HEK293 (cell line): ENCODE results near the gene STK24.

Experiments
- CTCF ChIA-PET: fragments of 350-600 bp; formaldehyde crosslinking; extraction: SDS; loops from one replicate; lab custom pipeline; 2021; ENCODE audit warnings: antibody characterized with exemption; lab: Yijun Ruan, JAX
- POLR2A ChIA-PET: fragments of 300-600 bp; formaldehyde crosslinking; extraction: SDS; loops from one replicate; lab custom pipeline; 2020; ENCODE audit warnings: antibody characterized with exemption, inconsistent platforms; lab: Yijun Ruan, JAX
- H3K27ac ChIP-seq: fragments of 200-500 bp; sonication (Bioruptor generic); 2 replicates; pipeline ENCODE4 v1.5.1; 2014; ENCODE audit warnings: low read depth, low read length, control low read depth, inconsistent platforms; ENCODE audit errors: extremely low read depth
- H3K36me3 ChIP-seq, 2 experiments: fragments of 200-500 bp in 1 of 2; sonication (Bioruptor generic) in 1 of 2; 1 replicate in 1 of 2; 2 replicates in 1 of 2; pipeline ENCODE4 v1.5.1; 2014 to 2017; ENCODE audit warnings: inconsistent platforms in 2 of 2, low read length in 2 of 2; ENCODE audit not compliant: control insufficient read depth in 2 of 2, insufficient read depth in 1 of 2
- H3K4me1 ChIP-seq: fragments of 200-500 bp; sonication (Bioruptor generic); 2 replicates; pipeline ENCODE4 v1.5.1; 2014; ENCODE audit warnings: mild to moderate bottlenecking, low read length, inconsistent platforms; ENCODE audit not compliant: control insufficient read depth, insufficient read depth
- H3K4me3 ChIP-seq: 2 replicates; pipeline ENCODE4 v1.5.1; 2011; ENCODE audit warnings: low read depth, mild to moderate bottlenecking, control low read depth, low read length, moderate library complexity
- H3K9me3 ChIP-seq: fragments of 200-500 bp; sonication (Bioruptor generic); 2 replicates; pipeline ENCODE4 v1.5.1; 2014; ENCODE audit warnings: low read depth, low read length, inconsistent platforms; ENCODE audit not compliant: control insufficient read depth, insufficient read depth
- BCL11A ChIP-seq: fragments of 450-650 bp; formaldehyde crosslinking; IDR thresholded peaks from 2 replicates; pipeline ENCODE4 v1.5.1; 2016; ENCODE audit warnings: low read depth, missing biosample characterization, missing genetic modification characterization
- PRDM1 ChIP-seq: fragments of 450-650 bp; formaldehyde crosslinking; IDR thresholded peaks from 2 replicates; pipeline ENCODE4; 2016; ENCODE audit warnings: missing biosample characterization, missing genetic modification characterization
- ZBTB8A ChIP-seq: fragments of 450-650 bp; formaldehyde crosslinking; IDR thresholded peaks from 2 replicates; pipeline ENCODE4 v1.5.1; 2016; ENCODE audit warnings: missing biosample characterization, missing genetic modification characterization
- ZFP3 ChIP-seq: fragments of 450-650 bp; formaldehyde crosslinking; IDR thresholded peaks from 2 replicates; pipeline ENCODE4 v1.5.1; 2016; ENCODE audit warnings: low read depth, missing biosample characterization, missing genetic modification characterization
- ZNF10 ChIP-seq: fragments of 450-650 bp; formaldehyde crosslinking; IDR thresholded peaks from 2 replicates; pipeline ENCODE4 v1.5.1; 2017; ENCODE audit warnings: missing biosample characterization, missing genetic modification characterization
- ZNF121 ChIP-seq: fragments of 450-650 bp; formaldehyde crosslinking; IDR thresholded peaks from 2 replicates; pipeline ENCODE4 v1.5.1; 2016; ENCODE audit warnings: missing biosample characterization, missing genetic modification characterization
- ZNF133 ChIP-seq: fragments of 450-650 bp; formaldehyde crosslinking; IDR thresholded peaks from 2 replicates; pipeline ENCODE4 v1.5.1; 2016; ENCODE audit warnings: missing biosample characterization, missing genetic modification characterization
- ZNF157 ChIP-seq: fragments of 450-650 bp; formaldehyde crosslinking; IDR thresholded peaks from 2 replicates; pipeline ENCODE4 v1.5.1; 2016; ENCODE audit warnings: missing biosample characterization, missing genetic modification characterization
- ZNF2 ChIP-seq: fragments of 450-650 bp; formaldehyde crosslinking; IDR thresholded peaks from 2 replicates; pipeline ENCODE4 v1.5.1; 2016; ENCODE audit warnings: missing biosample characterization, missing genetic modification characterization
- ZNF239 ChIP-seq: fragments of 450-650 bp; formaldehyde crosslinking; IDR thresholded peaks from 2 replicates; pipeline ENCODE4 v1.5.1; 2016; ENCODE audit warnings: missing biosample characterization, missing genetic modification characterization
- ZNF302 ChIP-seq: fragments of 450-650 bp; formaldehyde crosslinking; IDR thresholded peaks from 2 replicates; pipeline ENCODE4 v1.5.1; 2016; ENCODE audit warnings: missing biosample characterization, missing genetic modification characterization, low read depth
- ZNF394 ChIP-seq: fragments of 450-650 bp; formaldehyde crosslinking; IDR thresholded peaks from 2 replicates; pipeline ENCODE4 v1.5.1; 2016; ENCODE audit warnings: missing biosample characterization, missing genetic modification characterization, mild to moderate bottlenecking, moderate library complexity, borderline replicate concordance
- ZNF514 ChIP-seq: fragments of 450-650 bp; formaldehyde crosslinking; IDR thresholded peaks from 2 replicates; pipeline ENCODE4 v1.5.1; 2016; ENCODE audit warnings: missing biosample characterization, missing genetic modification characterization
- ZNF660 ChIP-seq: fragments of 450-650 bp; IDR thresholded peaks from 2 replicates; pipeline ENCODE4 v1.5.1; 2018; ENCODE audit warnings: missing biosample characterization, mild to moderate bottlenecking, missing genetic modification characterization
- ZNF677 ChIP-seq: fragments of 450-650 bp; IDR thresholded peaks from 2 replicates; pipeline ENCODE4 v1.5.0; 2018; ENCODE audit warnings: missing biosample characterization, mild to moderate bottlenecking, missing genetic modification characterization, moderate library complexity
- TF ChIP-seq, protein P1 (sequence below): fragments of 450-650 bp; IDR thresholded peaks from 2 replicates; pipeline ENCODE4 v1.5.1; 2018; ENCODE audit warnings: missing biosample characterization, missing genetic modification characterization
- TF ChIP-seq, protein P2 (sequence below): fragments of 450-650 bp; formaldehyde crosslinking; IDR thresholded peaks from 2 replicates; pipeline ENCODE4 v1.5.1; 2016; ENCODE audit warnings: missing biosample characterization, missing genetic modification characterization
- TF ChIP-seq, protein P3 (sequence below): fragments of 450-650 bp; formaldehyde crosslinking; IDR thresholded peaks from 2 replicates; pipeline ENCODE4 v1.5.1; 2016; ENCODE audit warnings: missing biosample characterization, missing genetic modification characterization
- TF ChIP-seq, protein P4 (sequence below): fragments of 450-650 bp; formaldehyde crosslinking; IDR thresholded peaks from 2 replicates; pipeline ENCODE4 v1.5.1; 2016; ENCODE audit warnings: missing biosample characterization, missing genetic modification characterization, borderline replicate concordance

STK24 gene

DNA sequence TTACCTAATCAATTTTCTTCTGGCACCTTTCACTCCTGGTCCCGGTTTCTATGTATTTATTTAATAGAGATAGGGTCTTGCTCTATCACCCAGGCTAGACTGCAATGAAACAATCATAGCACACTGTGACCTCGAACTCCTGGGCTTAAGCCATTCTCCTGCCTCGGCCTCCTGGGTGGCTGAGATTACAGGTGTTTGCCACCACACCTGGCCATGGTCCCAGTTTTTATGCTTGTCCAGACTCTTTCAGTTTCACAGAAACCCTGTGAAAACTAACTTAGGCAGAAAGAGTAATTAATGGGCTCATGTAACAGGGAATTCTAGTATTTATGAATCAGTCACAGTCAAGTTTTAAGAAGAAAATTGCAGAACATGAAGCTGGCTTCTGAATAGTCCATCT lies 9.0 kb upstream of the STK24 start:
- H3K27ac ChIP-seq, result no peak overlapping the region
- H3K9me3 ChIP-seq, result no peaks in the 10 kb centered on the region
- ChIA-PET CTCF (interaction anchor here (0.7 kb wide), 1 partner anchor 47 kb away, joined by 3 read pairs; no protein-coding TSS in a partner anchor), POLR2A (no interaction called here)
- 0 out of 2 replicates have a peak, but pooled peaks cover 5% of the 10 kb centered on the region for H3K4me1 ChIP-seq
- H3K36me3 ChIP-seq, result no peaks in the 10 kb centered on the region
- TF ChIP-seq, protein P1, sequence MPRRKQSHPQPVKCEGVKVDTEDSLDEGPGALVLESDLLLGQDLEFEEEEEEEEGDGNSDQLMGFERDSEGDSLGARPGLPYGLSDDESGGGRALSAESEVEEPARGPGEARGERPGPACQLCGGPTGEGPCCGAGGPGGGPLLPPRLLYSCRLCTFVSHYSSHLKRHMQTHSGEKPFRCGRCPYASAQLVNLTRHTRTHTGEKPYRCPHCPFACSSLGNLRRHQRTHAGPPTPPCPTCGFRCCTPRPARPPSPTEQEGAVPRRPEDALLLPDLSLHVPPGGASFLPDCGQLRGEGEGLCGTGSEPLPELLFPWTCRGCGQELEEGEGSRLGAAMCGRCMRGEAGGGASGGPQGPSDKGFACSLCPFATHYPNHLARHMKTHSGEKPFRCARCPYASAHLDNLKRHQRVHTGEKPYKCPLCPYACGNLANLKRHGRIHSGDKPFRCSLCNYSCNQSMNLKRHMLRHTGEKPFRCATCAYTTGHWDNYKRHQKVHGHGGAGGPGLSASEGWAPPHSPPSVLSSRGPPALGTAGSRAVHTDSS (tag by site-specific recombination), result no peak
- TF ChIP-seq ZNF514 (tag by site-specific recombination) (no peak), ZNF660 (tag by site-specific recombination) (no peak), ZFP3 (tag by site-specific recombination) (no peak), ZBTB8A (tag by site-specific recombination) (no peak), ZNF239 (tag by site-specific recombination) (no peak), ZNF2 (tag by site-specific recombination) (no peak), ZNF133 (tag by site-specific recombination) (no peak)
- TF ChIP-seq, protein P2, sequence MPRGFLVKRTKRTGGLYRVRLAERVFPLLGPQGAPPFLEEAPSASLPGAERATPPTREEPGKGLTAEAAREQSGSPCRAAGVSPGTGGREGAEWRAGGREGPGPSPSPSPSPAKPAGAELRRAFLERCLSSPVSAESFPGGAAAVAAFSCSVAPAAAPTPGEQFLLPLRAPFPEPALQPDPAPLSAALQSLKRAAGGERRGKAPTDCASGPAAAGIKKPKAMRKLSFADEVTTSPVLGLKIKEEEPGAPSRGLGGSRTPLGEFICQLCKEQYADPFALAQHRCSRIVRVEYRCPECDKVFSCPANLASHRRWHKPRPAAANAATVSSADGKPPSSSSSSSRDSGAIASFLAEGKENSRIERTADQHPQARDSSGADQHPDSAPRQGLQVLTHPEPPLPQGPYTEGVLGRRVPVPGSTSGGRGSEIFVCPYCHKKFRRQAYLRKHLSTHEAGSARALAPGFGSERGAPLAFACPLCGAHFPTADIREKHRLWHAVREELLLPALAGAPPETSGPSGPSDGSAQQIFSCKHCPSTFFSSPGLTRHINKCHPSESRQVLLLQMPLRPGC (tag by site-specific recombination), result no peak
- no peak overlapping the region for H3K4me3 ChIP-seq

DNA sequence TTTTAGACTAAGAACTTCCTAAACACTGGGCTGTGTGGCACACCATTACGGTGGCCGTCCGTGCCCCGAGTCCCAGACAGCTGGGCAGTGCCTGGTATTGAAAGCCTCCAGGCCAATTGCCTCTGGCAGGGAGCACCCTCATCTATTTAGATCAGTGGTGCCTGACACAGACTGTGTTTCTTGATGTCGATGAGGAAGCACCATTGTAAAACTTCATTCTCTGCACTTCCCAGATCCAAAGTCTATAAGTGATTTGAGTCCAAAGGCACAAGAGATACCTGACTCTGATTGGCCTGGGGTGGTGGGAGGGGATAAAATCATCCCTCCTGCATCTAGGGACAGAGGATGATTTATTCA lies 8.5 kb upstream of the STK24 start:
- CTCF ChIA-PET, result no interaction called here

More for the DNA sequence above, 8.5 kb upstream of the STK24 start:
- POLR2A ChIA-PET, result no interaction called here
- TF ChIP-seq PRDM1 (tag by site-specific recombination), result no peak
- TF ChIP-seq ZNF394, result no peak
- no peak for TF ChIP-seq BCL11A (tag by site-specific recombination)
- TF ChIP-seq, protein P3, sequence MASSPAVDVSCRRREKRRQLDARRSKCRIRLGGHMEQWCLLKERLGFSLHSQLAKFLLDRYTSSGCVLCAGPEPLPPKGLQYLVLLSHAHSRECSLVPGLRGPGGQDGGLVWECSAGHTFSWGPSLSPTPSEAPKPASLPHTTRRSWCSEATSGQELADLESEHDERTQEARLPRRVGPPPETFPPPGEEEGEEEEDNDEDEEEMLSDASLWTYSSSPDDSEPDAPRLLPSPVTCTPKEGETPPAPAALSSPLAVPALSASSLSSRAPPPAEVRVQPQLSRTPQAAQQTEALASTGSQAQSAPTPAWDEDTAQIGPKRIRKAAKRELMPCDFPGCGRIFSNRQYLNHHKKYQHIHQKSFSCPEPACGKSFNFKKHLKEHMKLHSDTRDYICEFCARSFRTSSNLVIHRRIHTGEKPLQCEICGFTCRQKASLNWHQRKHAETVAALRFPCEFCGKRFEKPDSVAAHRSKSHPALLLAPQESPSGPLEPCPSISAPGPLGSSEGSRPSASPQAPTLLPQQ (tag by site-specific recombination), result no peak
- no peak for TF ChIP-seq ZNF302 (tag by site-specific recombination)
- TF ChIP-seq, protein P4, sequence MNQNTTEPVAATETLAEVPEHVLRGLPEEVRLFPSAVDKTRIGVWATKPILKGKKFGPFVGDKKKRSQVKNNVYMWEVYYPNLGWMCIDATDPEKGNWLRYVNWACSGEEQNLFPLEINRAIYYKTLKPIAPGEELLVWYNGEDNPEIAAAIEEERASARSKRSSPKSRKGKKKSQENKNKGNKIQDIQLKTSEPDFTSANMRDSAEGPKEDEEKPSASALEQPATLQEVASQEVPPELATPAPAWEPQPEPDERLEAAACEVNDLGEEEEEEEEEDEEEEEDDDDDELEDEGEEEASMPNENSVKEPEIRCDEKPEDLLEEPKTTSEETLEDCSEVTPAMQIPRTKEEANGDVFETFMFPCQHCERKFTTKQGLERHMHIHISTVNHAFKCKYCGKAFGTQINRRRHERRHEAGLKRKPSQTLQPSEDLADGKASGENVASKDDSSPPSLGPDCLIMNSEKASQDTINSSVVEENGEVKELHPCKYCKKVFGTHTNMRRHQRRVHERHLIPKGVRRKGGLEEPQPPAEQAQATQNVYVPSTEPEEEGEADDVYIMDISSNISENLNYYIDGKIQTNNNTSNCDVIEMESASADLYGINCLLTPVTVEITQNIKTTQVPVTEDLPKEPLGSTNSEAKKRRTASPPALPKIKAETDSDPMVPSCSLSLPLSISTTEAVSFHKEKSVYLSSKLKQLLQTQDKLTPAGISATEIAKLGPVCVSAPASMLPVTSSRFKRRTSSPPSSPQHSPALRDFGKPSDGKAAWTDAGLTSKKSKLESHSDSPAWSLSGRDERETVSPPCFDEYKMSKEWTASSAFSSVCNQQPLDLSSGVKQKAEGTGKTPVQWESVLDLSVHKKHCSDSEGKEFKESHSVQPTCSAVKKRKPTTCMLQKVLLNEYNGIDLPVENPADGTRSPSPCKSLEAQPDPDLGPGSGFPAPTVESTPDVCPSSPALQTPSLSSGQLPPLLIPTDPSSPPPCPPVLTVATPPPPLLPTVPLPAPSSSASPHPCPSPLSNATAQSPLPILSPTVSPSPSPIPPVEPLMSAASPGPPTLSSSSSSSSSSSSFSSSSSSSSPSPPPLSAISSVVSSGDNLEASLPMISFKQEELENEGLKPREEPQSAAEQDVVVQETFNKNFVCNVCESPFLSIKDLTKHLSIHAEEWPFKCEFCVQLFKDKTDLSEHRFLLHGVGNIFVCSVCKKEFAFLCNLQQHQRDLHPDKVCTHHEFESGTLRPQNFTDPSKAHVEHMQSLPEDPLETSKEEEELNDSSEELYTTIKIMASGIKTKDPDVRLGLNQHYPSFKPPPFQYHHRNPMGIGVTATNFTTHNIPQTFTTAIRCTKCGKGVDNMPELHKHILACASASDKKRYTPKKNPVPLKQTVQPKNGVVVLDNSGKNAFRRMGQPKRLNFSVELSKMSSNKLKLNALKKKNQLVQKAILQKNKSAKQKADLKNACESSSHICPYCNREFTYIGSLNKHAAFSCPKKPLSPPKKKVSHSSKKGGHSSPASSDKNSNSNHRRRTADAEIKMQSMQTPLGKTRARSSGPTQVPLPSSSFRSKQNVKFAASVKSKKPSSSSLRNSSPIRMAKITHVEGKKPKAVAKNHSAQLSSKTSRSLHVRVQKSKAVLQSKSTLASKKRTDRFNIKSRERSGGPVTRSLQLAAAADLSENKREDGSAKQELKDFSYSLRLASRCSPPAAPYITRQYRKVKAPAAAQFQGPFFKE (tag by site-specific recombination), result no peak
- TF ChIP-seq ZNF10 (tag by site-specific recombination), result no peak
- no peak for TF ChIP-seq ZNF677 (tag by site-specific recombination)
- TF ChIP-seq ZNF157 (tag by site-specific recombination), result no peak
- TF ChIP-seq ZNF121 (tag by site-specific recombination), result no peak
- TF ChIP-seq, all 188 proteins: peak for 0
- Histone ChIP-seq H3K36me3 (no peaks in the 10 kb centered on the region), H3K27ac (no peak overlapping the region), H3K4me3 (no peak overlapping the region), H3K9me3 (no peaks in the 10 kb centered on the region), H3K4me1 (0 out of 2 replicates have a peak, but pooled peaks cover 5% of the 10 kb centered on the region)
